ENCODE data around the gene PCGF1.
A peak's percentile ranks its signal among the peaks of the same experiment; 100 is the strongest.
"Not testable (repeated sequence)": the region's sequence is repeated elsewhere in the genome, so short reads cannot be mapped to it uniquely, and the experiment has no call there.

PCGF1 gene

DNA sequence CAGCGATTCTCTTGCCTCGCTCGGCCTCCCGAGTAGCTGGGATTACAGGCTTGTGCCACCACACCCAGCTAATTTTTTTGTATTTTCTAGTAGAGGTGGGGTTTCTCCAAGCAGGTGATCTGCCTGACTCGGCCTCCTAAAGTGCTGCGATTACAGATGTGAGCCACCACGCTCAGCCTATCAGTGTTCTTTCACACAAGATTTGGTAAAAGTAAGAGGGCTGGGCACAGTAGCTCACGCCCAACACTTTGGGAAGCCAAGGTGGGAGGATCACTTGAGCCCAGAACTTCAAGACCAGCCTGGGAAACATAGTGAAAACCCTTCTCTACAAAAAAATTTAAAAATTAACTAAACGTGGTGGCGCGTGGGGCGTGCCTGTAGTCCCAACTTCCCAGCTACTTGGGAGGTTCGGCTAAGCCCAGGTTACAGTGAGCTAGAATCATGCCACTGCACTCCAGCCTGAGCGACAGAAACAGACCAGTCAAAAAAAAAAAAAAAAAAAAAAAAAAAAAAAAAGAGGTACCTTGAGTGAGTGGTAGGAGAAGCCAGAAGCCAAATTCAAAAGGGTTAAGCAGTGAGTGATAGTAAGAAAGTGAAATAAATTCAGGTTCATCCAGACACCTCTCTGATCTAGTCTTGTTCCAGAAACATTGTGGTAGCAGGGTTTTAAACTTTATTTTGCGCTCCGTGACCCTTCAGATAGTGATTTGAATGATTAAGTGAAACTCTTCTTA lies 36.0 kb downstream of the PCGF1 start:
- no peak for DNase-seq

DNA sequence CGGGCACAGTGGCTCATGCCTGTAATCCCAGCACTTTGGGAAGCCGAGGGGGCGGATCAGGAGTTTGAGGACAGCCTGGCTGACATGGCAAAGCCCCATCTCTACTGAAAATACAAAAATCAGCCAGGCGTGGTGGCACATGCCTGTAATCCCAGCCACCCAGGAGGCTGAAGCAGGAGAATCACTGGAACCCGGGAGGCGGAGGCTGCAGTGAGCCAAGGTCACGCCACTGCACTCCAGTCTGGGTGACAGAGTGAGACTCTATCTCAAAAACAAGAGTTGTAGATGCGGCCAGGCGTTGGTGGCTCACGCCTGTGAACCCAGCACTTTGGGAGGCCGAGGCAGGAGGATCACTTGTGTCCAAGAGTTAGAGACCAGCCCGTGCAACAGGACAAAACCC lies 36.8 kb downstream of the PCGF1 start:
- not testable (repeated sequence) for DNase-seq

DNA sequence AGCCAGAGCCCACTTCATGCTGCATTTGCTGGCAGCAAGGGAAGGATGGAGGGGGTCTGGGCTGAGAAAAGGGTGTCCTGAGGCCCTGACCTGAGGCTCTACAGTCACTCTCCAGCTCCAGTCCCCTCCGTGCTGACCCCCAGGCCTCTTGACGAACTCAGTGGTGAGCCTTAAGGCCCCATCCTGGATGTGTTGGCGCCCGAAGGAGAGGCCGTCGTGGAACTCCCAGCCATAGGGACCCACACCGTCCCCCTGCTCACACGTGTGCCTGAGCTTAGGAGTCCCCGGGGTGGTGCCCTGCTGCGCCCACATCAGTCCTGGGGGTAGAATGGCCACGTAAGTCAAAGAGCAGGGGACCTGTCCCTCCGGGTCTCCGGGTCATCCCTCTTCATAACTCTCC lies 43.1 kb downstream of the PCGF1 start:
- no peak for DNase-seq

DNA sequence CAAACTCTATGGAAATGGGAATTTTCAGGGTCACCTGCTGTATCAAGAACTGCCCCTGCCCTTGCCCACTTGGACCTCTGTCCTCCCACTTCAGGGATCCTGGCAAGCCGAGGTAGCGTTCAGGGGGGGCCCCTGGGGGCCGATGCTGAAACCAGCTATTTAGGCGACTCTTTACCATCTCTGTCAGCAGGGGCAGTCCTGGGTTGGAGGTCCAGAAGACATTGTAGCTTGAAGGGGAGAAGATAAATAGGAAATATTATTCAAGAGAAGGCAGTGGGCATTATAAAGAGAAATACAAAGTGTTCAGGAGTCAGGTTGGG lies 44.7 kb downstream of the PCGF1 start:
- no peak for DNase-seq

DNA sequence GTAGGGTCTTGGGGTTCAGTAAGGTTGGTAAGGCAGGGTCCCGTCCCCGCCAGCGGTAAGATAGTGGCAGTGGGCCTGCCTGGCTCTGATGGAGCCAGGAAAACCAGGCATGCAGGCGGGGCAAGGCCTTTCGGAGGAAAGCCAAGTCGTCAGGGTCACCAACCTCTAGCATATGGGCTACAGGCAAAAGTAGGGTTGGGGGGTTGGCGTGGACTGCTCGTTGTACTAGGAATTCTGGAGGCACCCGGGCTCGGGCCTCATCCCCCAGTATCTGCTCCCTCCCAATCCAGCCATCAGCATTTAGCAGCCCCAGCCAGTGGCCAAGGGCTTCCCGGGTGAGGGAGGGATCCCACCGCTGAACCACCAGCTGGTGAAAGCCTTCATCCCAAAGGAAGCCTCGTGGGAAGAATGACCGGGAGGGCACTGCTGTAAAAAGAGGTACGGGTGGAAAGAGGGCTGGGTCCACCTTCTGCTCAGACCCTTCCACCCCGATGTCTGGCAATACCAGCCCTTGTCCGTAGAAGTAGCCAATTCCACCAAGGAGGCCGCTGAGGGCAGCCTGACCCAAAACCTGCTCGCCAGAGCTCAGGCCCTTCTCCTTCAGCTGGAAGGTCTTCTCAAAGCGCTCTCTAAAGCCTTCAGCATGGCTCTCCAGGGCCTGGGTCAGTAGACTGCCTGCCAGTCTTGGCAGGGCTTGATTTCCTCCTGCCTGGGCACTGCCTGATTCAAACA lies 45.3 kb downstream of the PCGF1 start:
- DNase-seq: no peak

DNA sequence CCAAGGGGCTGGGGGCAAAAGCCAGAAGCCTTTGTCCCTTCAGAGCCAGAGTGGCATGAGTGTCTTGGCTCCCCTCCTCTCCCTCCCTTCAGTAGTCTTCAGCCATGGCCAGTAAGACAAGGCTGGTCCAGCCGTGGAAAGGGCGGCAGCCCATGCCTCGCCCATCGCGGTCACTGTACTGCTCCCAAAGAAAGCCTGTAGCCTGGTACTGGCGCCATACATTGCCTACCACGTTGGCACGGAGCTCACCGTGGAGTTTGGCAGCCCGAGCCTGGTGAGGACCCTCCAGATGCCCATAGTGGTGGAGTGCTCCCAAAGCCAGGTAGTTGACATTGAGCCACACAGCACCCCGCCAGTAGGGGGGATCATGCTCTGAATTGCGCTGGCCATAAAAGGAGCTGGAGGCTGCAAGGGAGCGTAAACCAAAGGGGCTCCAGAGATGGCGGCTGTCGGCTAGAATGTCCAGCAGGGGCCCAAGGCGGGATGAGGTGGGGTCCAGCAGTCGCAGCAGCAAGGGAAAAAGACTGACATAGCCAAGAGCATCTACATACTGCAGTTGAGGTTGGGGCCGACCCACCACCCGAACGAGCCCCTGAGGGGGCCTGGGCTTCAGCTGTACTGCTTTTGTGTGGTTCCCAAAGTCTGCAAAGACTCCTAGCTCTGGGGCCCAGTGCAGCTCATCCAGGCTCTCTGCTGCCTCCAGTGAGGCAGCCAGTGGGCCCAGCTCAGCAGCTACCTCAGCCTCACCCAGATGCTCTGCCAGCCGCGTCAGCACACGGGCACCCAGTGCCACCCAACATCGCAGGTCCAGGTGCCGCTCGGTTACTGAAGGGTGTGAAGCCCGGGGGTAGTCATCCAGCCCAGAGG lies 46.1 kb downstream of the PCGF1 start:
- DNase-seq: no peak

DNA sequence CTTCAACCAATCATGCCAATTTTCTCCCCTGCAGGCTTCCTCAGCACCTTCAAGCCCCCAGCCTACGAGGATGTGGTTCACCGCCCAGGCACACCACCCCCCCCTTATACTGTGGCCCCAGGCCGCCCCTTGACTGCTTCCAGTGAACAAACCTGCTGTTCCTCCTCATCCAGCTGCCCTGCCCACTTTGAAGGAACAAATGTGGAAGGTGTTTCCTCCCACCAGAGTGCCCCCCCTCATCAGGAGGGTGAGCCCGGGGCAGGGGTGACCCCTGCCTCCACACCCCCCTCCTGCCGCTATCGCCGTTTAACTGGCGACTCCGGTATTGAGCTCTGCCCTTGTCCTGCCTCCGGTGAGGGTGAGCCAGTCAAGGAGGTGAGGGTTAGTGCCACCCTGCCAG lies 47.3 kb downstream of the PCGF1 start:
- not testable (repeated sequence) for DNase-seq

DNA sequence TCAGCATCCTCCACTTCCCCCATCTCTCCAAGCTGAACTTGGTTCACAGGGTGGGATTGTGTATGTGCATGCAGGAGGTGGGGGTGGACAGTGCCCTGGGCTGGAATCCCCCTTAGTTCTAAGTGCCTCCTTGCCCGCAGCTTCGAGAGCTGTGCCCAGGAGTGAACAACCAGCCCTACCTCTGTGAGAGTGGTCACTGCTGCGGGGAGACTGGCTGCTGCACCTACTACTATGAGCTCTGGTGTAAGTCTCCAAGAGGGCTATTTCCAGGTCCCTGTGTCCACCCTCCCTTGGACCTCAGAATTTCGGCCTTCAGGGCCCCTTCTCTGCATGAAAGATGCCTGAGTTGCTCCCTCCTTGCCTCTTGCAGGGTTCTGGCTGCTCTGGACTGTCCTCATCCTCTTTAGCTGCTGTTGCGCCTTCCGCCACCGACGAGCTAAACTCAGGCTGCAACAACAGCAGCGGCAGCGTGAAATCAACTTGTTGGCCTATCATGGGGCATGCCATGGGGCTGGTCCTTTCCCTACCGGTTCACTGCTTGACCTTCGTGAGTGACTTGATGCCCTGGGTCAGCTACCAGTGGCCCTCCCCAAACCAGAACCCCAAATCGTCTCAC lies 47.9 kb downstream of the PCGF1 start:
- not testable (repeated sequence) for DNase-seq

DNA sequence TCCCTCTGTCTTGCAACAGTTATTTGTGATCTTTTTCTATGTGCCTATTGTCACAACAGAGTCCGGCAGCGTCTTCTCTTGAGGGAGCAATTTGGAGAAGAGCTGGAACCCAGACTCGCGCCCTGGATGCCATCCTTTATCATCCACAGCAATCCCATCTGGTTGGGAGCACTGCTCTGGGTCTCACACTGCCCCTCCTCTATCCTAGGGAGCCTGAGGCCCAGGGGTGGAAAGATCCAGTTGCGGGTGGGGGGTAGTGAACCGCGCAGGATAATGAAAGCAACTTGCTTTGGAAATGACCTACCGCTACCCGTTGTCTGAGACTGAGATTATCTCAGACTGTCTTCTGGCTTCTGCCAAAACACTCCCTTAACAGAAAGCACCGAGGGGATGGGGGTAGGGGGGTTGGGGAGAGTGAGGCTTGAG lies 48.5 kb downstream of the PCGF1 start:
- no peak for DNase-seq

DNA sequence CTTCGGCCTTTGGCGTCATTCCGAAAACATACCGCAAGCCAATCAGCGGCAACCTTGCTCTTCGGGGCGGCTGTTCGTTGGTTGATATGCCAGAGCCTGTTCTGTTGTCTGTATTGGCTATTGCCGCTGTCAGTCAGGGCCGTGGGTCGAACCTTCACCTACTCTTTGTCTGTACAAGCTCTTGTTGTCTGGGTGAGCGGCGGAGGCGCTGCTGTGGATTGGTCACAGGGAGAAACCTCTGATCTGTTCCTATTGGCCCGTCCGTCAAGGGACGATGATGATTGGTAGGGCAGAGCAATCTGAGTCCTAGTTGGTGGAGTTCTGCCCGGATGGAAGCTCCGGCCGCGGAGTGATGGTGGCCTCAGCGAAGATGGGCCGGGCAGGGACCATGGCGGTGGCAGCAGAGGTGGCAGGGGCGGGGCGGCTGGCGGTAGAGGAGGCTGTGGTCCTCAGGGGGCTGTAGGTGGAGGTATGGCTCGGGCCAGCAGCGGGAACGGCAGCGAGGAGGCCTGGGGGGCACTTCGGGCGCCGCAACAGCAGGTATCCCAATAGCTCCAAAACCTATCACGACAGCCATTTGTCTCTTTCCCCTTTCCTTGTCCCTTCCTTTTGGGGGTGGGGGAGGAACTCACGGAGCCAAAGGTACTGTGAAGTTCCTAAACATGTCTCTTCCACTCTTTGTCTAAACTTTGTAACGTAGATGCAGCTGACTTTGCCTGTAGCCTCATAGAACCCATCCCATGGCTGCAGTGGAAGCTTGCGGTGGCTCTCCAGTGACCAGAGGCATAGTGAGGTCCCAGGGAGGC lies 49.2 kb downstream of the PCGF1 start, which contains the start of gene WBP1:
TSS of gene WBP1 (plus strand) at position 307 of the 806 bp plus-strand sequence. CDS start at position 472, 165 bp downstream.
- DNase-seq: peak; percentile 100

DNA sequence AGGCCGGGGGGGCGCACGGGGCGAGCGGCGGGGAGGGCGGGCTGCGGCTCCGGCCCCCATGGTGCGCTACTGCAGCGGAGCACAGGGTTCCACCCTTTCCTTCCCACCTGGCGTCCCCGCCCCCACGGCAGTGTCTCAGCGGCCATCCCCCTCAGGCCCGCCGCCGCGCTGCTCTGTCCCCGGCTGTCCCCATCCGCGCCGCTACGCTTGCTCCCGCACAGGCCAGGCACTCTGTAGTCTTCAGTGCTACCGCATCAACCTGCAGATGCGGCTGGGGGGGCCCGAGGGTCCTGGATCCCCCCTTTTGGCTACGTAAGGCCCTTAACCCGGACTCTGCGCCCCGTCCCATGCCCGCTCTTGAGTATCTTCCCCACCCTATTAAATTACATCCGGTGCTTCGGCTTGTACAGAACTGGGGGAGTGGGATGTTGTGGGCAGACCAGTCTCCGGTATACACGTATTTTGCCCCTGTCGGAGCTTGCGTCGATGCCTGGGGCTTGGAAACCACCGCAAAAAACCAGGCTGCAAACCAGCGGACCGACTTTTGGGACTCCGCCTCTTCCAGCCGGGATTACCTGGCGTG lies 49.9 kb downstream of the PCGF1 start:
- DNase-seq: no peak

DNA sequence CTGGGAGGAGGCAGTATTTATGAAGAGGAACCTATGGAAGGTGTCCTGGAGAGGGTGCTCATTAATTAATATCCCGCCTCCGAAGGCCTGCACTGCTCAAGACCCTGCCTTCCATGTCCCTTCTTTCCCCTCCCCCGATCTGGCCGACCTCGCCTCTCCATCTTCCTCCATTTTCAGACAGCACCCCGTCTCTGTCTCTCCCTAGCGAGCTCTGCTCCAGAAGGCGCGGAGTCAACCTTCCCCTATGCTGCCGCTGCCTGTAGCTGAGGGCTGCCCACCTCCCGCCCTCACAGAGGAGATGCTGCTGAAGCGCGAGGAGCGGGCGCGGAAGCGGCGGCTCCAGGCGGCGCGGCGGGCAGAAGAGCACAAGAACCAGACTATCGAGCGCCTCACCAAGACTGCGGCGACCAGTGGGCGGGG lies 50.4 kb downstream of the PCGF1 start:
- peak; percentile 30 for DNase-seq
